Chondrocyte (in vitro differentiated cells): ENCODE results near the gene EGR1. TPM values are rescaled to one million over a fixed set of nuclear protein-coding genes. Genes with fewer than 3 reads are reported as not detected.
A peak's percentile ranks its signal among the peaks of the same experiment; 100 is the strongest.

Experiments used
- DNase-seq: peaks from one replicate; pipeline ENCODE4 v3.0.0; 2021; ENCODE audit warnings: mixed read lengths, low spot score
- H3K27ac Mint-ChIP-seq: one replicate; pipeline ENCODE4 v1.8.0; 2021; ENCODE audit warnings: mild to moderate bottlenecking, moderate library complexity, mixed read lengths; ENCODE audit not compliant: unreplicated experiment
- H3K27me3 Mint-ChIP-seq: 2 replicates; pipeline ENCODE4 v1.8.0; 2021; ENCODE audit warnings: low read depth, mixed read lengths
- H3K36me3 Mint-ChIP-seq: 2 replicates; pipeline ENCODE4 v1.8.0; 2021; ENCODE audit warnings: low read depth, mixed read lengths
- H3K4me1 Mint-ChIP-seq: 2 replicates; pipeline ENCODE4 v1.8.0; 2021; ENCODE audit warnings: low read depth, mild to moderate bottlenecking, mixed read lengths
- H3K4me3 Mint-ChIP-seq: one replicate; pipeline ENCODE4 v1.8.0; 2021; ENCODE audit warnings: mild to moderate bottlenecking, moderate library complexity, mixed read lengths; ENCODE audit not compliant: unreplicated experiment
- H3K9me3 Mint-ChIP-seq: 2 replicates; pipeline ENCODE4 v1.8.0; 2021; ENCODE audit warnings: low read depth, mixed read lengths
- total RNA-seq: library from RNA; stranded (reverse); gene quantifications from 3 replicates; pipeline ENCODE4 v1.2.1, GENCODE V29; 2021
- TF ChIP-seq, protein P1 (sequence below): fragments of 200-600 bp; sonication (generic); IDR thresholded peaks from 2 replicates; pipeline ENCODE4 v1.5.0; 2021; ENCODE audit warnings: antibody characterized with exemption, mild to moderate bottlenecking, moderate library complexity

Gene EGR1
- total RNA-seq, 1 donor from 2014 or later, result 82.5 TPM

DNA sequence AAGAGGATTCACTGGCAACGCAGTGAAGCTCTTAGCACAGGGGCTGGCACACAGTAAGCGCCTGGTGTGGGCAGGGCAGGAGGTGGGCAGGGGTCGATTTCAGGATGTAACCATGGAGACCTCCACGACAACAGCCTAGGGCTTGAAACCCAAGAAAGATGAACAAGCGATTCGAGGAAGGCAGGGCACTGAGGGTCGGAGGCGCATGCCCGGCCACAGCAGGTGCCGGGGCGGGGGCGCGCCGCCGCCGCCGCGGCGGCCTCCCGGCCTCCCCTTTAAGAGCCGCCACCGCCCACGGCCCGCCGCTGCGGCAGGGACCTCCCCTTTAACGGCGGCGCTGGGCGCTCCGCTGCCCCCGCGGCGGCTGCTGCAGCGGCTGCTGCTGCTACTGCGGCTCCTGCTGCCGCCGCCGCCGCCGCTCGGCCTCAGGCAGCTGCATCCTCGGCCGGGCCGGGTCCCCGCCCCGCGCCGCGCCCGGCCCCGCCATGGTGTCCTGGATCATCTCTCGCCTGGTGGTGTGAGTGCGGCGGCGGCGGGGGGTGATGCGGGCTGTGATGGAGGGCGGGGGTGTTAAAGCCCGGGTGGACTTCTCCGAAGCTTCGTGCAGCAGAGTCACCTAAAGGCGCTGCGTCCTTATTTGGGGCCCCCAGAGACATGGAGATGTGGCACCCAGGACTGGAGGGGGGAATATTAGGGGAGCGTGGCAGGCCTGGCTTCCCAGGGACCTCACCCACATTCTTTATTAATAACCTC is 26.4 kb upstream of the EGR1 start, which contains the start of gene REEP2:
REEP2 (plus strand) TSS at position 334 of the 753 bp plus-strand sequence; CDS start at position 486, 152 bp downstream.
- Mint-ChIP-seq H3K9me3 (no peaks in the 10 kb centered on the region), H3K36me3 (peaks cover 9% of the 10 kb centered on the region), H3K27me3 (no peaks in the 10 kb centered on the region), H3K27ac (peak within 1 kb of the TSS; percentile 79), H3K4me3 (peak within 1 kb of the TSS; percentile 82), H3K4me1 (peaks cover 25% of the 10 kb centered on the region)
- DNase-seq, result peak; percentile 74
- TF ChIP-seq, protein P1, sequence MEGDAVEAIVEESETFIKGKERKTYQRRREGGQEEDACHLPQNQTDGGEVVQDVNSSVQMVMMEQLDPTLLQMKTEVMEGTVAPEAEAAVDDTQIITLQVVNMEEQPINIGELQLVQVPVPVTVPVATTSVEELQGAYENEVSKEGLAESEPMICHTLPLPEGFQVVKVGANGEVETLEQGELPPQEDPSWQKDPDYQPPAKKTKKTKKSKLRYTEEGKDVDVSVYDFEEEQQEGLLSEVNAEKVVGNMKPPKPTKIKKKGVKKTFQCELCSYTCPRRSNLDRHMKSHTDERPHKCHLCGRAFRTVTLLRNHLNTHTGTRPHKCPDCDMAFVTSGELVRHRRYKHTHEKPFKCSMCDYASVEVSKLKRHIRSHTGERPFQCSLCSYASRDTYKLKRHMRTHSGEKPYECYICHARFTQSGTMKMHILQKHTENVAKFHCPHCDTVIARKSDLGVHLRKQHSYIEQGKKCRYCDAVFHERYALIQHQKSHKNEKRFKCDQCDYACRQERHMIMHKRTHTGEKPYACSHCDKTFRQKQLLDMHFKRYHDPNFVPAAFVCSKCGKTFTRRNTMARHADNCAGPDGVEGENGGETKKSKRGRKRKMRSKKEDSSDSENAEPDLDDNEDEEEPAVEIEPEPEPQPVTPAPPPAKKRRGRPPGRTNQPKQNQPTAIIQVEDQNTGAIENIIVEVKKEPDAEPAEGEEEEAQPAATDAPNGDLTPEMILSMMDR, result no peak

DNA sequence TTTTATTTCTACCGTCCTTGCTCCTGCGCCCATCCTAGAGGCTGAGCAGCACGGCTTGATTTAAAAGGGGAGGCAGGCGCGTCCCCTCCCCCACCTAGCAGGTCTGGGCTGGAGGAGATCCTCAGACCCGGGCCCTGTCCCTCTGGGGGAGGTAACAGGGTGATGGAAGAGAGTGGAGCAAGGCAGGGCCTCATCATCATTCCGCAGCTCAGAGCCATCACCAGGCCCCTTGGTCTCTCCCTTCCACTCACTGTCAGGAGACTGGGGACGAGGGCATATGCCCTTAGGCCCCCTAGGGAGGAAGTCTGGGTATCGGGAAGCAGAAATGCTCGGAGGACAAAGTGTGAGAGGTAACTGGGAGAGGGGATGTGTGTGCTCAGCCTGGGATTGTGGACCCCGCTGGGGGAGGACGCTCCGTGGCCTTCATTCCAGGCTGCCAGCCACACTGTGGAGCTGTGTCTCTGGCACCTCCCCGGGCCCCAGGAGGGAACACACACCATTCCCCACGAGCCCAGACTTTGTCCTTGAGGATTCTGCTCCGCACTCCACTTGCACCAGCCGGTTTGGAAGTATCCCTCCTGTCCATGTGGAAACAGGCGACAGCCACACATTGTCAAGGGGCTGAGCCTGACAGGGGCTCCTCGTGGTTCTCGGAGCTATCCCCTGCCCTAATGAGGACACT is 25.7 kb upstream of the EGR1 start:
- Mint-ChIP-seq H3K9me3 (no peaks in the 10 kb centered on the region), H3K4me1 (peaks cover 25% of the 10 kb centered on the region), H3K27me3 (no peaks in the 10 kb centered on the region), H3K4me3 (peak overlapping the region; percentile 82), H3K36me3 (peaks cover 9% of the 10 kb centered on the region), H3K27ac (peak overlapping the region; percentile 79)
- DNase-seq, result peak; percentile 74
- TF ChIP-seq, protein P1, result peak; percentile 8

DNA sequence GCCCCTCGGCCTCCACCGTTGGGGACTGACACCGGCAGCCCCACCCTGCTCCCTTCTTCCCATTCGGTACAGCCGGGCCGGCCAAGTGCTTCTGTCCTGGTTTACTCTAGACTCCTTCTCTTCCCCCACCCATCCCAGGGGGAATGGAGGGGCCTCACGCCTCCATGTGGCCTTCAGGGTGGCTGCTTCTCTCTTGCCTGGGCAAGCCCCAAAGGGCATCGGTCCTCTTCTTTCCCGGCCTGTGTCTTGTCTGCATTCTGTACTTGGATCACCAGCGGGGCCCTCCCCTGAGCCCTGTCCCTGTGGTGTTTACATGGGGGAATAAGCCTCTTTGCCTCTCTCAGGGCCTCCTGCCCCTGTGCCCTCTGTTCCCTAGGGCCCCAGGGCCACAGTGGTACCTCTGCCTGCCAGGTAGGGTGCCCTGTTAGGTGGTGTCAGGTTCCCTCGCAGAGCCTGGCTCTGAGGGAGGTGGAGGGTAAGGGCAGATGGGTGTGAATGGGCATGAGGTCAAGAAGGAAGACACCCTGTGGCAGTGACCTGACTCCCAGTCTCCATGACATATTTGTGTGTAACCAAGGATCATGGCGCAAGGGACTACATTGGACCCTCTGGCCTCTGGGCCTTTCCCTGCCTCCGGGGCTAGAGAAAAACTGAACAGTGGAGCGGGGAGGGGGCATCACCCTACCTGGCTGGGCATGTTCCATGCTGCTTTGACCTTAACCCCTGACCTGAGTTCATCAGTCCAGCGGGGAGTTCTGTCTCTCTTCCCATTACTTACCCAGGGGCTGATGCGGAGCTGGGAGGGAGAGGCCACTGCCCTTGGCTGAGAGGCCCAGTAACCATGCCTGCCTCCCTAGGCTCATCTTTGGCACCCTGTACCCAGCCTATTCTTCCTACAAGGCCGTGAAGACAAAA is 24.9 kb upstream of the EGR1 start:
- H3K4me1 Mint-ChIP-seq, result peaks cover 25% of the 10 kb centered on the region
- no peaks in the 10 kb centered on the region for H3K9me3 Mint-ChIP-seq
- peaks cover 5% of the 10 kb centered on the region for H3K36me3 Mint-ChIP-seq
- peak overlapping the region; percentile 79 for H3K27ac Mint-ChIP-seq
- TF ChIP-seq, protein P1, result no peak
- H3K27me3 Mint-ChIP-seq, result no peaks in the 10 kb centered on the region
- peak overlapping the region; percentile 82 for H3K4me3 Mint-ChIP-seq
- DNase-seq, result peak; percentile 40

DNA sequence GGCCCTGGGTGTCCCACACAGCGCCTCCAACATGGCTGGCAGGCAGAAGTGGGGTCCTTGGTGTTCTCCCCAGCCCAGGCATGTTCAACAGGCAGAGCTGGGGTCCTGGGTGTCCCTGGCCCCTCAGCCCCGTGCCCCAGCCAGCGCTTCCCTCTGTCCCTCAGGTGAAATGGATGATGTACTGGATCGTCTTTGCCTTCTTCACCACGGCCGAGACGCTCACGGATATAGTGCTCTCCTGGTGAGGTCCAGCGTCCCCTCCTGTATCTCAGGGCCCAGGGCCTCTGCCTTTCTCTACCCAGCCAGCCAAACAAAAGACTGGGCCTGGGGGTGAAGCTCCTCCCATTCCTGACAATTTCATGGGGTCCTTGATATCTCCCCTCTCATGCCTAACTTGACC is 24.1 kb upstream of the EGR1 start:
- H3K36me3 Mint-ChIP-seq, result no peaks in the 10 kb centered on the region
- H3K27ac Mint-ChIP-seq, result no peak overlapping the region
- no peak overlapping the region for H3K4me3 Mint-ChIP-seq
- peaks cover 21% of the 10 kb centered on the region for H3K4me1 Mint-ChIP-seq
- no peaks in the 10 kb centered on the region for H3K9me3 Mint-ChIP-seq
- no peaks in the 10 kb centered on the region for H3K27me3 Mint-ChIP-seq
- TF ChIP-seq, protein P1, result no peak
- DNase-seq, result peak; percentile 52
